ENCODE measurements around the gene SH3GL1.

DNA sequence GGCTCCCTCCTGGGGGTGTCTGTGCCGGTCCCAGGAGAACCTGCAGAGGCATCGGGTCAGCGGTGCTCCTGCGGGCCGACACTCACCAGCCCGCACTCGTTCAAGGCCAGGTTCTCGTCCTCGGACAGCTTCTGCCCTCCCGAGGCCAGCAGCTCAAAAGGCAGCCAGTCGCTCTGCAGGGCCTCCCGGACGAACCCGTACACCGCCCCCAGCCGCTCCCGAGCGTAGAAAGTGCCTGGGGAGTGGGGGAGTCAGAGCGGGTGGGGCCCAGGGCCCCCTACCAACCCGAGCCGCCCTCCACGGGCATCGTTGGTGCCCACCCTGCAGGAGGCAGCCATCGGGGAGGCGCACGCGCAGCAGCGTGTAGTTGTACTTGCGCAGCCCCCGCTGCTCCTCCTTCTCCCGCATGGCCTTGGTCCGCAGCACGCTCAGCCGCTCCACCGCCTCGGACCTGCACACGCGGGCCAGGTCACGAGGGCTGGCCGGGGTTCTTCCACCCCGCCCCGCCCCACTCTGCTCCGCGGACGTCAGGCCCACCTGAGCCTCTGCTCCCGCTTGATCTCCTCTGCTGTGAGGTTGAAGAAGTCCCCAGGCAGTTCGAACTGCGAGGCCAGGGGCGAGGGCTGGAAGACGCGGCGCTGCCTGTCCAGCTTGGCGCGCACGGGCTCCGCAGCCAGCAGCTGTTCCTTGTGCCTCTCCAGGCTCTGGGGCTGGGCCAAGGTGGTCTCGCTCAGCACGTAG is 45.8 kb upstream of the SH3GL1 start:
- TF ChIP-seq, protein P1, sequence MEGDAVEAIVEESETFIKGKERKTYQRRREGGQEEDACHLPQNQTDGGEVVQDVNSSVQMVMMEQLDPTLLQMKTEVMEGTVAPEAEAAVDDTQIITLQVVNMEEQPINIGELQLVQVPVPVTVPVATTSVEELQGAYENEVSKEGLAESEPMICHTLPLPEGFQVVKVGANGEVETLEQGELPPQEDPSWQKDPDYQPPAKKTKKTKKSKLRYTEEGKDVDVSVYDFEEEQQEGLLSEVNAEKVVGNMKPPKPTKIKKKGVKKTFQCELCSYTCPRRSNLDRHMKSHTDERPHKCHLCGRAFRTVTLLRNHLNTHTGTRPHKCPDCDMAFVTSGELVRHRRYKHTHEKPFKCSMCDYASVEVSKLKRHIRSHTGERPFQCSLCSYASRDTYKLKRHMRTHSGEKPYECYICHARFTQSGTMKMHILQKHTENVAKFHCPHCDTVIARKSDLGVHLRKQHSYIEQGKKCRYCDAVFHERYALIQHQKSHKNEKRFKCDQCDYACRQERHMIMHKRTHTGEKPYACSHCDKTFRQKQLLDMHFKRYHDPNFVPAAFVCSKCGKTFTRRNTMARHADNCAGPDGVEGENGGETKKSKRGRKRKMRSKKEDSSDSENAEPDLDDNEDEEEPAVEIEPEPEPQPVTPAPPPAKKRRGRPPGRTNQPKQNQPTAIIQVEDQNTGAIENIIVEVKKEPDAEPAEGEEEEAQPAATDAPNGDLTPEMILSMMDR (IDR thresholded peaks at IDR 0.05) = no peak
- no peak for TF ChIP-seq POLR2AphosphoS5 (IDR thresholded peaks at IDR 0.05)
- no peak for TF ChIP-seq POLR2A (IDR thresholded peaks at IDR 0.05)

Measured in breast epithelium (tissue), 3 donors.